HUES48 (cell line): Measurements from ENCODE around the gene CCDC81.

Source experiments
- H3K27ac ChIP-seq: one replicate; pipeline ENCODE4 v1.7.0; 2013; ENCODE audit warnings: low read depth, low read length, inconsistent platforms
- H3K27me3 ChIP-seq: 2 replicates; pipeline ENCODE4 v1.6.1; 2013; ENCODE audit warnings: mild to moderate bottlenecking, low read length; ENCODE audit not compliant: control insufficient read depth, insufficient read depth
- H3K36me3 ChIP-seq: 2 replicates; pipeline ENCODE4 v1.6.1; 2013; ENCODE audit warnings: low read length; ENCODE audit not compliant: control insufficient read depth, insufficient read depth
- H3K4me1 ChIP-seq: 2 replicates; pipeline ENCODE4 v1.6.1; 2013; ENCODE audit warnings: mild to moderate bottlenecking, low read length; ENCODE audit not compliant: control insufficient read depth, insufficient read depth
- H3K4me3 ChIP-seq: 2 replicates; pipeline ENCODE4 v1.5.1; 2013; ENCODE audit warnings: mild to moderate bottlenecking, low read depth, low read length
- H3K9ac ChIP-seq: 2 replicates; pipeline ENCODE4 v1.6.1; 2013; ENCODE audit warnings: mild to moderate bottlenecking, low read depth, low read length, moderate library complexity
- H3K9me3 ChIP-seq: 2 replicates; pipeline ENCODE4 v1.6.1; 2013; ENCODE audit warnings: low read length; ENCODE audit not compliant: control insufficient read depth, insufficient read depth

CCDC81 gene

DNA sequence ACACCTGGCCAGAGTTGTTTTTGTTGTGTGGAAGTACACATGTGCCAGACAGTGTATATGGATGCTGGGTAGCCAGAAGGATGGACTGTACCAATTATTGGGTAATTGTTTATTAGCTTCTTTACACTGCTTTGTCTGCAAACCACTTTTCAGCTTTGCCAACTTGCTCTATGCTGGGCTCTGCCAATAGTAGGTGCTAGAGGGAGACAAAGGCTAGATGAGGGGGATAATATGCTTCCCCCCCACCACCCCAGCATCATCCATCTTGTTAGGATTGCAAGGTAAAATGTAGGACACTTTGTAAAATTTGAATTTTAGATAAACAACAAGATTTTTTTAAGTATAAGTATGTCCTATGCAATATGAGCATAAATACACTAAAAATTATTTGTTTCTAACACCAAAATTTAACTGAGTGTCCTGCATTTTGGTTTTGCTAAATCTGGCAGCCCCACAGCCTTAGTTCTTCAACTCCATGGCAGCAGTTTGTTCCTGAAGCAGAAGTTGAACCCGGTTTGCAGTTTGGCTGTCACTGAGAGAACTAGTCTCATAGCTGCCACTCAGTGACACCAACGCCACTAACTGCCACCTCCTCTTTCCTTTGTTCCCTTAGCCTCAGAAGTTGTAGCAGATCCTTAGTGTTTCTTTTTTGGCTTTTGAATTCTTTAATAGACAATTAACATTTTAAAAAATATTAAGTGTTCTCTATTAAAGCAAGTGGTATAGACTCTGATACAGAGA, 78.8 kb downstream of the CCDC81 start:
- Histone ChIP-seq H3K36me3 (no peaks in the 10 kb centered on the region), H3K9me3 (no peaks in the 10 kb centered on the region), H3K27me3 (no peaks in the 10 kb centered on the region), H3K4me3 (no peak overlapping the region), H3K27ac (no peak overlapping the region), H3K9ac (no peak overlapping the region), H3K4me1 (no peaks in the 10 kb centered on the region)

DNA sequence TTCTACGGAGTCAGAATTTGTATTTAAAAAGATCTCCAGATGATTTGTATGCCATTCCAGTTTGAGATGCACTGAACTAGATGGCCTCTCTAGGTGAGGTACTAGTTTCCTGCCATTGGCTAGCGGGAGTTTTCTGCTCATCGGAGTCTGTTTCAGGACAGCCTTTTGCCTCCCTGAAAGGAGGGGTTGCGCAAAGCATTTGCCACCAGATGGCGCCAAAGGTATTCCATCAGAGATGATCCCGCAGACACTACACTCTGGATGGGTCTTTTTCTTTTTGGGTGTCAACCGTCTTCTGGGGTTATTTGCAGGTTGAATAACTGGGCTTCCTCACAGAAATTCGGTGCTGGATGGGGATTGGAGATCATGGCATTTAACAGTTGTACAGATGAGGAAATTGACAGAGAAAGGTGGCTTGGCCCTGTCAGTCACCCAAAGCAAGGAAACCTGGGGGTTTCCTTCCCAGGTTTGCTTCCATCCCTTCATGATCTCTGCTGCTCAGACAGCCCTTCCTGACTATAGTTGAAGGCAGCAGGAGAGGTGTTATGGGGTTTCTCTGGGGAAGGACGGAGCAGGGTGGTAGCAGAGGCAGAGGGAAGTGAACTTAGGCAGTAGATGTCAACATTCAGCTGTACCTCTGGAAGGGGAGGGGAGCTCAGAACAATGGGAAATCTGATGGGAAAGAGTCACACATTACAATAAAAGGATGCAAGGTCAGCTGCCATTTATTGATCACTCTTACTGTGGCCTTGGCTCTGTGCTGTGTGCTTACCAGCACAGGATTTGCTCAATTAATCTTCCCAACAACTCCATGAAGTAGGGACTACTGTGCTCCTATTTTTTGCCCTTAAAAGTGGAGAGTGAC, 81.6 kb downstream of the CCDC81 start:
- no peak overlapping the region for H3K4me3 ChIP-seq
- H3K27me3 ChIP-seq, result no peaks in the 10 kb centered on the region
- H3K36me3 ChIP-seq, result no peaks in the 10 kb centered on the region
- H3K9me3 ChIP-seq, result no peaks in the 10 kb centered on the region
- H3K4me1 ChIP-seq, result no peaks in the 10 kb centered on the region
- no peak overlapping the region for H3K27ac ChIP-seq
- no peak overlapping the region for H3K9ac ChIP-seq

DNA sequence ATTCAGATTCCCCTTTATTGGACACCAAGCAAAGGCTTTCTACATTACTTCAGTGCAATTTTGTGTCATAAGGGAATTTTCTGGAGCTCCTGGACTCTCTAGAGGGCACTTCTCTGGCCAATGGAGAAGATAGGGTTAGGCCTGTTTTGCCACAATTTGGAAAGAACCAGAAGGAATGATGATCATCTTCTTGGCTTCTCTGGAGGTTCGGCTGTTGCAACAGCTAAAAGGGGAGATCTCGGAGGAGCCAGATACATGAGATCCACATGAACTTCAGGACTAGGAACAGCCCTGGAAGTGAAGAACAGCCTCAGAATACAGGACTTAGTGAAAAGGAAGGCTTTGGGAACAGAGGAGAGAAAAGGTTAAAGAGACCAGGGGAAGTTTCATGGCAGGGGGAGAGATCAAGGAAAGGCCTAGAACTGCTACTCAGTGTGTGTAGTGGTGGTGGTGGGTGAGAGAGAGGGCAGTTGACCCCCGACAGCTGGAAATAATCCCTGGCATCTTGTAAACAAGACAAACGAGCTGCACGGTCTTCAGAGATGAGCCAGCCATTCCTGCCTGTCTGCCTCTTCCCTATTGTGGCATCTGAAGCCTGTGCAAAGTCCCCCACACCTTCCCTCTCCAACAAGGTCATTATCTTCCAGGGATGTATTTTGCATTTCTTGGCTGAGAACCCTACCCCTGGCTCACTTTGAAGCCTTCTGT, 83.8 kb downstream of the CCDC81 start:
- no peak overlapping the region for H3K27ac ChIP-seq
- no peaks in the 10 kb centered on the region for H3K9me3 ChIP-seq
- H3K4me3 ChIP-seq, result no peak overlapping the region
- no peaks in the 10 kb centered on the region for H3K36me3 ChIP-seq
- H3K27me3 ChIP-seq, result no peaks in the 10 kb centered on the region
- H3K9ac ChIP-seq, result no peak overlapping the region
- no peaks in the 10 kb centered on the region for H3K4me1 ChIP-seq

DNA sequence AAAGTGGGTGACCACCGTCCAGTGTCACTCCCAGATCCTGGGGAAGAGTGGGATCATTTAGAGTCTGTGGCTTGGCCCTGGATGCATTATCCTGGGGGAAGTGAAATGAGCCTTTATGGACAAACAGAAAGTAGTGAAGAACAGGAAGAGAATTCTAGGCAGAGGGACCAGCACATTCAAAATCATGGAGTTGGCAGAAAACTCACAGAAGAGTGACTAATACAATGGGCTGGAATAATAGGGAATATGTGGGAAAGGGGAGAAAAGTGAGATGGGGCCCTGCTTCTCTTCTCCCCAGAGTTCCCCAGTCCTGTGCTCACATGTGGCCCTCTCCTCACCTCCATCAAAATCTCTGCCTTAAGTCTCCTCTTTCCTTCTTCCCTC, 84.3 kb downstream of the CCDC81 start:
- no peaks in the 10 kb centered on the region for H3K27me3 ChIP-seq
- no peak overlapping the region for H3K9ac ChIP-seq
- no peaks in the 10 kb centered on the region for H3K4me1 ChIP-seq
- no peaks in the 10 kb centered on the region for H3K9me3 ChIP-seq
- H3K27ac ChIP-seq, result no peak overlapping the region
- no peaks in the 10 kb centered on the region for H3K36me3 ChIP-seq
- no peak overlapping the region for H3K4me3 ChIP-seq

DNA sequence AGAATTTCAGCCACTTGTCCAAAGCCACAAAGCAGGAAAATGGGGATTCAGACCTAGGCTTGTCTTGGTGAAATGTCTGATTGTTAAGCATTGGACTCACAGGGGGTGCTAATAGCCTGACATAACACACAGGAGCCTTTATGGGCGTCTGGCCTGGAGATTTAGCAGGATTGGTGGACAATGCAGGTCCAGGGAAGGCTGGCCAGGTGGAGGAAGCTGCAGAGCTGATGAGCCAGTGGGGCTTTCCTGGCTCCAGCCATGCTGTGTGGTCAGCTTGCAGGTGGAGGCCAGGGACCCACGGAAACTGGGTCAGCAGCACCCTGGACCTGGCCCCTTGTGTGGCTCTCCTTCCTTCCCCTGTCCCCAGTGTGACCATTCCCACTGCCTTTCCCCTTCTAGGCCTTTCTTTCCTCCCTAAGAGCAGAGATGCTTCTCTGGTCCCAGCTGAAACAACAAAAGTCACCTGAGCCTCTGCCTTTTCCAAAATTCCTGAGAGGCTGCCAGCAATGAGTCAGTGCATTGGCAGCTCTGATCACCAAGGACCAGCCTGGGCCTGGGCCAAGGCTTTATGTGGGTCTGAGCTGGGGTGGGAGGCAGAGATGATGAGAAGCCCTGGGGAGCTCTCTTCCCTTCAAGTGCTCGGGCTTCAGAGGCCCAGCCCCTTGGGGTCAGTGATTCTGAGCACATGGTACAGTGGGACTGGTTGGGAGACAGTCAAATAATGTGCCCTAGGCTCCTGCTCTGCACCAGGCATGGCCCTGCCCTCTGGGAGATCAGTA, 85.2 kb downstream of the CCDC81 start:
- Histone ChIP-seq H3K36me3 (no peaks in the 10 kb centered on the region), H3K9ac (no peak overlapping the region), H3K27me3 (no peaks in the 10 kb centered on the region), H3K4me3 (no peak overlapping the region), H3K9me3 (no peaks in the 10 kb centered on the region), H3K27ac (no peak overlapping the region), H3K4me1 (no peaks in the 10 kb centered on the region)

DNA sequence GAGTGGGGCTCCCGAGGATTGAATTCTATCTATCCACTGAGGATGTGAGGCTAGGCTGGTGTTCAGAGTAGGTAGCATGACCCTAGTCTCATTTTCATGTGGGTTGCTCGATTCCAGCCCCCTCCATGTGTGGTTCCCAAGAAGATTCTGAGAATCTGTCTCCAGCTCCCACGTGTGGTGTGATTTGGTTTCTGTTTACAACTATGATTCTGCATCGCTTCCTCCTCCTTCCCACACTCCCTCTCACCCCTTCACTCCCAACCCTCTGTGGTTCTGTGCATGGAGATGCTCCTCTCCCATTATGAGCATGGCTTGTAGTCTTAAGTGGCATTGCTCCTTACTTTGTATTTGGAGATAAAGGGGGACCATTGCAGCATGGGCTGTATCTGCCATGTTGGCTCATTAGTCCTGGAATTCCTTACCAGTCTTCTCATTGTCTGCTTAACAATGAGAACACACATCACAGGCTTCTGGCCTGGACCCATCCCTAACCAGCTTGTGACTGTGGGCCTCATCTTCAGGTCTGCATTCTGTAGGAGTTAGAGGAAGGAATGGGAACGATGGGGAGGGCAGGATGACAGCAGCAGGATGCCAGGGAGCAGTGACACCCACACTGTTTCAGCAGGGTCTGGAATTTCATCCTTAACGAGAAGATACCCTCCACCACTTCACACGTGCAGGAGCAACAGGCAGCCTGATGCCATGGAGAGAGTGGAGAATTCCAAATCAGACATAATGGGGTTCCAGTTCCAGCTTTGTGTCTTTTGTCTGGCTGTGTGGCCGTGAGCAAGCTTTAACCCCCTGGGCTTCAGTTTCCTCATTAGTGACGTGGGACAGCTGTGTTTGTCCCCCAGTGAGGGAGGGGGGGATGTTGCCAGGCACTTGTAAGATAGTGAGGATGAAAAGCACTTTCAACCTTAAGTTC, 86.0 kb downstream of the CCDC81 start:
- H3K36me3 ChIP-seq, result no peaks in the 10 kb centered on the region
- no peak overlapping the region for H3K9ac ChIP-seq
- H3K27me3 ChIP-seq, result no peaks in the 10 kb centered on the region
- no peaks in the 10 kb centered on the region for H3K9me3 ChIP-seq
- no peak overlapping the region for H3K27ac ChIP-seq
- no peak overlapping the region for H3K4me3 ChIP-seq
- no peaks in the 10 kb centered on the region for H3K4me1 ChIP-seq

DNA sequence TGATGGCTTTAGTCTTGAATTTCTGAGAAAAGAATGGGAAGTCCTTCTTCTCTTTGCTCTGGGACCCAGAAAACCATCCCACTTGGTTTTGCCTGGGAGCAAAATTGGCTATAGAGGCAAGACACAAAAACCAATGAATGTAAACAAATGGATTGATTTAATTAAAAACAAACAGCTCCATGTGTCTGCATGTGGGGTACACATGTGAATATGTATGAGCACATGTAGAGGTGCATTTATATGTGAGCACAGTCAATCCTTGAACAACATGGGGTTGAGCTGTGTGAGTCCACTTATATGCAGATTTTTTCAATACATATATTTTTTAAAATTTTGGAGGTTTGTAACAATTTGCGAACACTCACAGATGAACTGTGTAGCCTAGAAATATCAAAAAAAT, 87.2 kb downstream of the CCDC81 start:
- Histone ChIP-seq H3K9ac (no peak overlapping the region), H3K36me3 (no peaks in the 10 kb centered on the region)

DNA sequence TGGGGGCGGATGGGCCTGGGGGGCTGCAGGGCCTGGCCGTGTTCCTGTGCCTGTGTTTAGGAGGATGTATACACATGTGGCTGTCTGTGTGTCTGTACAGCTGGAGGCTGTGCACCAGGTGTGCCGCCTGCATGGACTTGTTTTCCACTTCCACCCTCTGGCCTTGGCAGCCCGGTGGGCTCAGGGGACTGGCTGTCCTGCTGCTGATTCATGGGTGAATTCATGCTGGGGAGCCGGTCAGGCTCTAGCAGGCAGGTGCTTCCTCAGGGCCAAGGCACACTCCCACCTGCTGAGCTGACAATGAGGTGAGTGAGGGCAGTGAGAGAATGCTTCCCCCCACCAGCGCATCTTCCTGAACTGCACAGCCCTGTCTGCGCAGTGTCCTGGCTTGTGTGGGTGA, 88.4 kb downstream of the CCDC81 start:
- no peak overlapping the region for H3K27ac ChIP-seq

More for the DNA sequence above, 87.2 kb downstream of the CCDC81 start:
- H3K27me3 ChIP-seq, result no peaks in the 10 kb centered on the region
- no peaks in the 10 kb centered on the region for H3K9me3 ChIP-seq
- no peaks in the 10 kb centered on the region for H3K4me1 ChIP-seq
- no peak overlapping the region for H3K27ac ChIP-seq
- no peak overlapping the region for H3K4me3 ChIP-seq

DNA sequence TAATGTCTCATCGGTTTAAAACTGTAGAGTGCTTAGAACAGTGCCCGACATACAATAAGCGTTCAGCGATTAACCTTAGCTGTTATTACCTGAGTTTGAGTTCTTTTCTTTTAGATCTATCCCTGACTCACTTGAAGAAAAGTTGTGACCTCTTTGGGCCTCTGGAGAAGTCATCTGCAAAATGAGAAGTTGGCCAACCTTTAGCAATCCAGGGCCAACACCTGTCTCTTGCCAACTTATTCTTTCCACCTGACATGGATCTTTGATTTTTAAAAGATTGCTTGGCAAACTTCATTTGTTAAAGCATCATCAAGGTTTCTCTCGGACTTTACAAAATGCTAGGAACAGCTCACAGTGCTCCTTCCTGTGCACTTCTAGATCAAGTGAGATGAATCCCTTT, 89.3 kb downstream of the CCDC81 start:
- H3K27ac ChIP-seq, result no peak overlapping the region
- no peaks in the 10 kb centered on the region for H3K9me3 ChIP-seq
- no peak overlapping the region for H3K9ac ChIP-seq
- H3K27me3 ChIP-seq, result no peaks in the 10 kb centered on the region
- H3K4me3 ChIP-seq, result no peak overlapping the region
- H3K36me3 ChIP-seq, result no peaks in the 10 kb centered on the region
- no peaks in the 10 kb centered on the region for H3K4me1 ChIP-seq

More for the DNA sequence above, 88.4 kb downstream of the CCDC81 start:
- Histone ChIP-seq H3K9me3 (no peaks in the 10 kb centered on the region), H3K27me3 (no peaks in the 10 kb centered on the region), H3K4me1 (no peaks in the 10 kb centered on the region), H3K9ac (no peak overlapping the region), H3K4me3 (no peak overlapping the region), H3K36me3 (no peaks in the 10 kb centered on the region)
